H1 (cell line): Measurements from ENCODE around the gene CMC1. TPM values are rescaled to one million over a fixed set of nuclear protein-coding genes. Genes with fewer than 3 reads are reported as not detected.

Source experiments
- CTCF ChIA-PET: fragments of 300-600 bp; sonication (Branson Sonifier 250); formaldehyde crosslinking; loops from one replicate; lab custom pipeline; 2021; ENCODE audit not compliant: partially characterized antibody; lab: Charles Lee
- POLR2A ChIA-PET: fragments of 300-600 bp; sonication (Branson Sonifier 250); formaldehyde crosslinking; loops from one replicate; lab custom pipeline; 2021; ENCODE audit warnings: inconsistent platforms; ENCODE audit not compliant: partially characterized antibody; lab: Charles Lee
- DNase-seq, 2 experiments: peaks; one replicate each; pipeline versions ENCODE4 v3.0.0 to v3.0.0-alpha.2; 2010 to 2022; ENCODE audit warnings: low spot score in 2 of 2, low read depth in 1 of 2, mixed read lengths in 1 of 2
- FAIRE-seq: peaks from 2 replicates; lab custom pipeline; 2011; peaks lifted over from hg19 to GRCh38; lab: Jason Lieb, UNC
- H2AFZ ChIP-seq: 2 replicates; pipeline ENCODE4 v1.8.1; 2012; ENCODE audit warnings: low read length, inconsistent platforms
- H2AK5ac ChIP-seq: 2 replicates; pipeline ENCODE4 v1.6.1; 2013; ENCODE audit warnings: low read depth, low read length
- H2BK120ac ChIP-seq: replicated peaks from 2 replicates; pipeline ENCODE3; 2013; ENCODE audit warnings: low read depth, low read length, inconsistent platforms
- H2BK12ac ChIP-seq: 2 replicates; pipeline ENCODE4 v1.6.1; 2013; ENCODE audit warnings: low read depth, low read length
- H2BK15ac ChIP-seq: 2 replicates; pipeline ENCODE4 v1.6.1; 2013; ENCODE audit warnings: low read length
- H2BK20ac ChIP-seq: 2 replicates; pipeline ENCODE4 v1.6.1; 2013; ENCODE audit warnings: low read length
- H2BK5ac ChIP-seq: 2 replicates; pipeline ENCODE4 v1.6.1; 2013; ENCODE audit warnings: low read depth, low read length
- H3K14ac ChIP-seq: 2 replicates; pipeline ENCODE4 v1.6.1; 2013; ENCODE audit warnings: inconsistent platforms; ENCODE audit not compliant: insufficient read length
- H3K18ac ChIP-seq: 2 replicates; pipeline ENCODE4 v1.6.1; 2013; ENCODE audit warnings: low read length; ENCODE audit errors: extremely low read depth
- H3K23ac ChIP-seq: 2 replicates; pipeline ENCODE4 v1.6.1; 2013; ENCODE audit warnings: inconsistent platforms; ENCODE audit not compliant: insufficient read length
- H3K23me2 ChIP-seq: 2 replicates; pipeline ENCODE4 v1.6.1; 2013; ENCODE audit warnings: low read depth, low read length
- H3K27ac ChIP-seq: 2 replicates; pipeline ENCODE4 v1.6.1; 2011; ENCODE audit warnings: low read depth, low read length, inconsistent platforms
- H3K27me3 ChIP-seq, 4 experiments: replicated peaks in 1 of 4; 1 replicate in 1 of 4; 2 replicates in 3 of 4; pipeline versions ENCODE4 v1.6.1 to v1.8.1; 2011 to 2013; ENCODE audit warnings: low read length in 3 of 4, mild to moderate bottlenecking in 3 of 4, inconsistent platforms in 2 of 4, mixed read lengths in 2 of 4, moderate library complexity in 1 of 4; ENCODE audit not compliant: control insufficient read depth in 3 of 4, insufficient read depth in 3 of 4; ENCODE audit errors: extremely low read depth in 1 of 4
- H3K36me3 ChIP-seq, 4 experiments: 2 replicates each; pipeline versions ENCODE4 v1.6.1 to v1.8.1; 2011 to 2013; ENCODE audit warnings: mild to moderate bottlenecking in 4 of 4, low read length in 3 of 4, moderate library complexity in 2 of 4, control low read depth in 1 of 4, inconsistent platforms in 1 of 4; ENCODE audit not compliant: insufficient read depth in 4 of 4, control insufficient read depth in 2 of 4
- H3K4ac ChIP-seq: replicated peaks from 2 replicates; pipeline ENCODE3; 2013; ENCODE audit warnings: low read length, low read depth, mixed read lengths, inconsistent platforms; ENCODE audit not compliant: insufficient read length
- H3K4me1 ChIP-seq, 4 experiments: replicated peaks in 1 of 4; 1 replicate in 1 of 4; 2 replicates in 3 of 4; pipeline versions ENCODE4 v1.6.1 to v1.8.1; 2011 to 2013; ENCODE audit warnings: low read length in 3 of 4, inconsistent platforms in 2 of 4, mixed read lengths in 1 of 4; ENCODE audit not compliant: insufficient read depth in 4 of 4, control insufficient read depth in 3 of 4
- H3K4me2 ChIP-seq, 2 experiments: 2 replicates each; pipeline versions ENCODE4 v1.6.1 to v1.8.1; 2011 to 2013; ENCODE audit warnings: low read depth in 2 of 2, low read length in 2 of 2, control low read depth in 1 of 2, inconsistent platforms in 1 of 2, mild to moderate bottlenecking in 1 of 2; ENCODE audit not compliant: insufficient read depth in 1 of 2
- H3K4me3 ChIP-seq, 4 experiments: fragments of 200-600, 300-600 bp in 1 of 4; sonication (generic), shearing (Covaris generic), sonication (Bioruptor Twin) in 1 of 4; 2 replicates each; pipeline versions ENCODE4 v1.5.1 to v1.8.1; 2011 to 2016; ENCODE audit warnings: low read length in 4 of 4, low read depth in 3 of 4, control low read depth in 2 of 4, inconsistent platforms in 2 of 4, mild to moderate bottlenecking in 2 of 4, mixed read lengths in 1 of 4, moderate library complexity in 1 of 4; ENCODE audit not compliant: insufficient read depth in 2 of 4; ENCODE audit errors: extremely low read depth in 1 of 4
- H3K56ac ChIP-seq: replicated peaks from 2 replicates; pipeline ENCODE3; 2013; ENCODE audit warnings: low read depth, mild to moderate bottlenecking, mixed read lengths, low read length, inconsistent platforms; ENCODE audit not compliant: insufficient read length
- H3K79me1 ChIP-seq: 2 replicates; pipeline ENCODE4 v1.6.1; 2013; ENCODE audit warnings: low read depth, low read length, control low read depth
- H3K79me2 ChIP-seq, 2 experiments: 2 replicates each; pipeline versions ENCODE4 v1.6.1 to v1.8.1; 2012 to 2013; ENCODE audit warnings: low read length in 2 of 2, mild to moderate bottlenecking in 2 of 2, inconsistent platforms in 1 of 2; ENCODE audit not compliant: insufficient read depth in 2 of 2, control insufficient read depth in 1 of 2
- H3K9ac ChIP-seq, 4 experiments: replicated peaks in 1 of 4; 1 replicate in 1 of 4; 2 replicates in 3 of 4; pipeline versions ENCODE4 v1.6.1 to v1.8.1; 2011 to 2013; ENCODE audit warnings: low read depth in 3 of 4, low read length in 3 of 4, control low read depth in 2 of 4, mild to moderate bottlenecking in 2 of 4, moderate library complexity in 2 of 4, inconsistent platforms in 1 of 4; ENCODE audit errors: extremely low read depth in 1 of 4
- H3K9me3 ChIP-seq, 2 experiments: 2 replicates each; pipeline versions ENCODE4 v1.6.1 to v1.8.1; 2012 to 2013; ENCODE audit warnings: mild to moderate bottlenecking in 2 of 2, moderate library complexity in 2 of 2, control low read depth in 1 of 2, inconsistent platforms in 1 of 2, low read depth in 1 of 2, low read length in 1 of 2, mixed read lengths in 1 of 2; ENCODE audit not compliant: insufficient read depth in 2 of 2
- H4K20me1 ChIP-seq, 2 experiments: replicated peaks in 1 of 2; 2 replicates each; pipeline versions ENCODE3 to v1.8.1; 2011 to 2013; ENCODE audit warnings: inconsistent platforms in 2 of 2, low read length in 2 of 2, mild to moderate bottlenecking in 1 of 2; ENCODE audit not compliant: insufficient read depth in 2 of 2, control insufficient read depth in 1 of 2
- H4K5ac ChIP-seq: 2 replicates; pipeline ENCODE4 v1.6.1; 2013; ENCODE audit warnings: low read length, low read depth, mixed read lengths, inconsistent platforms; ENCODE audit not compliant: insufficient read length
- H4K8ac ChIP-seq: 2 replicates; pipeline ENCODE4 v1.8.0; 2013; ENCODE audit warnings: mild to moderate bottlenecking, moderate library complexity, low read length, inconsistent platforms; ENCODE audit not compliant: insufficient read depth; ENCODE audit errors: extremely low read depth
- H4K91ac ChIP-seq: replicated peaks from 2 replicates; pipeline ENCODE3; 2013; ENCODE audit warnings: low read length, mixed read lengths, inconsistent platforms; ENCODE audit not compliant: insufficient read length
- EP300 ChIP-seq, 2 experiments: IDR thresholded peaks; 1 replicate in 1 of 2; 2 replicates in 1 of 2; pipeline ENCODE4 v1.6.1; 2011 to 2012; ENCODE audit warnings: low read depth in 2 of 2, low read length in 2 of 2, mild to moderate bottlenecking in 2 of 2, borderline replicate concordance in 1 of 2, inconsistent platforms in 1 of 2, moderate library complexity in 1 of 2
- JUND ChIP-seq: IDR thresholded peaks from 2 replicates; pipeline ENCODE4 v1.6.1; 2011; ENCODE audit warnings: mild to moderate bottlenecking, improper control_type of control experiment, low read length
- POLR2AphosphoS5 ChIP-seq: IDR thresholded peaks from 2 replicates; pipeline ENCODE4 v1.6.1; 2011; ENCODE audit warnings: low read depth, low read length
- SAP30 ChIP-seq: fragments of 300-600 bp; sonication (generic); IDR thresholded peaks from 2 replicates; pipeline ENCODE4 v1.7.1; 2012; ENCODE audit warnings: low read length, moderate library complexity, mild to moderate bottlenecking, inconsistent platforms; ENCODE audit not compliant: insufficient read depth, insufficient replicate concordance
- SP1 ChIP-seq: IDR thresholded peaks from 2 replicates; pipeline ENCODE4 v1.6.1; 2011; ENCODE audit warnings: low read depth, low read length
- WGBS, 2 experiments: shearing (Covaris generic) in 1 of 2; methylation state at CpG; one replicate each; pipeline versions ENCODE4 v1.1.6 to v1.1.7; 2013 to 2015; ENCODE audit warnings: low lambda C conversion rate in 2 of 2, mixed read lengths in 2 of 2, inconsistent platforms in 1 of 2, low coverage in 1 of 2, missing lambda C conversion rate in 1 of 2; ENCODE audit not compliant: insufficient replicate concordance in 2 of 2, insufficient coverage in 1 of 2, insufficient read length in 1 of 2; ENCODE audit errors: extremely low coverage in 1 of 2, missing lambda C conversion rate in 1 of 2; 5-methylcytosine and 5-hydroxymethylcytosine counted together
- polyA plus RNA-seq, 7 experiments: library from polyadenylated mRNA; depleted of rRNA in 3 of 7; stranded (reverse) in 5 of 7; unstranded in 2 of 7; fragments of >200 nt in 5 of 7; fragments of 200-250 nt in 2 of 7; gene quantifications; 1 replicate in 5 of 7; 2 replicates in 1 of 7; 4 replicates in 1 of 7; pipeline versions ENCODE4 v1.2.1 to v1.2.3, GENCODE V29; 2011 to 2013; ENCODE audit warnings: missing spikeins in 2 of 7, mixed read lengths in 2 of 7
- total RNA-seq: library from RNA; stranded (reverse); fragmentation: NEBNext Ultra II Directional; extraction: Animal tissue kit (Norgen Biotek cat#: 25700); gene quantifications from 2 replicates; pipeline ENCODE4 v1.2.1, GENCODE V29; 2021

The CMC1 gene
- total and polyA plus RNA-seq, 2 of the 8 experiments (the other 6 are each of a cell fraction or from before 2014, with no cell fraction given), result 11.4 to 19.4 TPM

DNA sequence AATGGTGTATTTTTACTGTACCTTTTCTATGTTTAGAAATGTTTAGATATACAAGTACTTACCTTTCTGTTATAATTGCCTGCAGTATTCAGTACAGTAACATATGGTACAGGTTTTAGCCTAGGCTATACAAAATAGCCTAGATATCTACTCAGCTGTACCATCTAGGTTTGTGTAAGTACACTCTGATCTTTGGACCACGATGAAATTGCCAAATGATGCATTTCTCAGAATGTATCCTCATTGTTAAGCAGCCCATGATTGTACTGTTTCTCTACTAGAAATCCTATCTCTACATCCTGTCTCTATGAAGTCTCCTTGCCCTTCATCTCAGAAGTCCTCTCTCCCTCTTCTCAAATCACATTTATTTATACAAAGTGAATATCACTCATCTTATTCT, 74.3 kb downstream of the CMC1 start:
- POLR2A ChIA-PET, result no interaction called here
- WGBS, 2 experiments, result 87% methylated on average over 1 of the region's 1 CpG; no CpG with 5 or more reads in 1 of the 2 experiments
- H3K9me3 ChIP-seq, result no peaks in the 10 kb centered on the region
- CTCF ChIA-PET, result interaction anchor here (0.9 to 1.2 kb wide), 4 partner anchors 12 to 954 kb away, joined by 3 to 8 read pairs (median 4); no protein-coding TSS in a partner anchor
- no peak overlapping the region for H3K27ac ChIP-seq
- H3K27me3 ChIP-seq, result no peaks in the 10 kb centered on the region
- TF ChIP-seq EP300 (IDR thresholded peaks at IDR 0.05; ENCODE audit: borderline replicate concordance in 1 of 2, low read depth in 2 of 2, low read length in 2 of 2) (no peak), POLR2AphosphoS5 (no peak), JUND (no peak), SP1 (no peak), SAP30 (no peak)
- TF ChIP-seq, all 59 proteins: peak for 0
- H3K14ac ChIP-seq, result no peak overlapping the region
- H4K20me1 ChIP-seq, result peaks cover 0 to 1% of the 10 kb centered on the region in 2 experiments
- no peaks in the 10 kb centered on the region for H3K4me1 ChIP-seq
- no peak overlapping the region for H3K23ac ChIP-seq
- no peak for DNase-seq
- H2BK5ac ChIP-seq, result no peak overlapping the region
- no peaks in the 10 kb centered on the region for H3K79me1 ChIP-seq
- no peak overlapping the region for H4K8ac ChIP-seq
- H2BK12ac ChIP-seq, result no peak overlapping the region
- no peaks in the 10 kb centered on the region; a peak in 1 of 4 replicates for H3K79me2 ChIP-seq
- no peak overlapping the region for H2BK120ac ChIP-seq
- no peak overlapping the region for H3K56ac ChIP-seq
- no peak overlapping the region for H3K4ac ChIP-seq
- no peak overlapping the region for H3K9ac ChIP-seq
- H2AFZ ChIP-seq, result no peak overlapping the region
- no peaks in the 10 kb centered on the region for H3K23me2 ChIP-seq
- H4K91ac ChIP-seq, result no peak overlapping the region
- no peak overlapping the region for H3K4me3 ChIP-seq
- peaks cover 0 to 4% (median 0%) of the 10 kb centered on the region in 4 experiments; a peak in 3 of 8 replicates for H3K36me3 ChIP-seq
- no peak overlapping the region for H4K5ac ChIP-seq
- H2AK5ac ChIP-seq, result no peak overlapping the region
- no peak for FAIRE-seq
- no peak overlapping the region for H3K4me2 ChIP-seq
- H2BK15ac ChIP-seq, result no peak overlapping the region
- H3K18ac ChIP-seq, result no peak overlapping the region
- H2BK20ac ChIP-seq, result no peak overlapping the region
